T-helper 2 cell treated with Interferon-gamma antibody and Interleukin-4, amounts not matched to agents 5 μg/mL and 100 μg/mL, for 36 hours (primary cell): Measurements from ENCODE around the gene ATP5MC2.
A peak's percentile ranks its signal among the peaks of the same experiment; 100 is the strongest.
"Not testable (repeated sequence)": the region's sequence is repeated elsewhere in the genome, so short reads cannot be mapped to it uniquely, and the experiment has no call there.

Source experiments
- DNase-seq: peaks from one replicate; pipeline ENCODE4 v3.0.0; 2021; ENCODE audit warnings: low spot score
- H3K27ac Mint-ChIP-seq: one replicate; pipeline ENCODE4 v1.8.0; 2021; ENCODE audit warnings: mild to moderate bottlenecking, mixed read lengths
- H3K27me3 Mint-ChIP-seq: one replicate; pipeline ENCODE4 v1.8.0; 2021; ENCODE audit warnings: low read depth, mixed read lengths
- H3K36me3 Mint-ChIP-seq: one replicate; pipeline ENCODE4 v1.8.0; 2021; ENCODE audit warnings: low read depth, mixed read lengths
- H3K4me1 Mint-ChIP-seq: one replicate; pipeline ENCODE4 v1.8.0; 2021; ENCODE audit warnings: low read depth, mixed read lengths
- H3K4me3 Mint-ChIP-seq: one replicate; pipeline ENCODE4 v1.8.0; 2022; ENCODE audit warnings: mild to moderate bottlenecking, moderate library complexity, mixed read lengths
- H3K9me3 Mint-ChIP-seq: one replicate; pipeline ENCODE4 v1.8.0; 2021; ENCODE audit warnings: mixed read lengths

Gene ATP5MC2

DNA sequence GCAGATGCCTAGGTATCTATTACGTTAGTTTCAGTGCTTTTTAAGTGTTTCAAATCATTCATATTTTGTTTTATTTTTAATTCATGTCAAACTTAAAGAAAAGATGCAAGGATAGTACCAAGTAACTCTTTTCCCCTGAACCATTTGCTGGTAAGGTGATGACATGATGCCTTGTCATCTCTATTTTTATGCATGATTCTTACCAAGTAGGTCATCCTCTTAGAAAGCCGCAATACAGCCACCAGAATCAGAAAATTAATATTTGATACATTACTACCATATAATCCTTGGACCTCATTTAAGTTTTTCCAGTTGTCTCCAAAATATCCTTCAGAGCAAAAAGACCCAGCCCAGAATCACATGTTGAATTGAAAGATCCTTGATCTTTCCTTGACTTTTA, 22.3 kb downstream of the ATP5MC2 start:
- Mint-ChIP-seq H3K4me3 (no peak overlapping the region), H3K36me3 (no peaks in the 10 kb centered on the region), H3K4me1 (no peaks in the 10 kb centered on the region), H3K27ac (no peak overlapping the region), H3K27me3 (no peaks in the 10 kb centered on the region), H3K9me3 (no peaks in the 10 kb centered on the region)
- DNase-seq = no peak

DNA sequence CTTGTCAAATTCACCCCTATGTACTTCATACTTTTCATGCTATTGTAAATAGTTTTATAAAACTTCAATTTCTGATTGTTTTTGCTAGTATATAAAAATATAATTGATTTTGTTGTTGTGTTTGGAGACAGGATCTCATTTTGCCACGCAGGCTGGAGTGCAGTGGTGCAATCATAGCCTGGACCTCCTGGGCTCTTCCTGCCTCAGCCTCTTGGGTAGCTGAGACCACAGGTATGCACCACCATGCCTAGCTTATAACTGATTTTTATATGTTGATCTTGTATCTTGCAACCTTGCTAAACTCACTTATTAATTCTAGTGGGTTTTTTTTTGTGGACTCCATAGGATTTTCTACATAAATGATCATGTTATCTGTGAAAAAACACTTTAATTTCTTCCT, 23.5 kb downstream of the ATP5MC2 start:
- Mint-ChIP-seq H3K36me3 (no peaks in the 10 kb centered on the region), H3K27me3 (no peaks in the 10 kb centered on the region), H3K9me3 (no peaks in the 10 kb centered on the region), H3K4me1 (no peaks in the 10 kb centered on the region), H3K27ac (no peak overlapping the region), H3K4me3 (no peak overlapping the region)
- DNase-seq = no peak

DNA sequence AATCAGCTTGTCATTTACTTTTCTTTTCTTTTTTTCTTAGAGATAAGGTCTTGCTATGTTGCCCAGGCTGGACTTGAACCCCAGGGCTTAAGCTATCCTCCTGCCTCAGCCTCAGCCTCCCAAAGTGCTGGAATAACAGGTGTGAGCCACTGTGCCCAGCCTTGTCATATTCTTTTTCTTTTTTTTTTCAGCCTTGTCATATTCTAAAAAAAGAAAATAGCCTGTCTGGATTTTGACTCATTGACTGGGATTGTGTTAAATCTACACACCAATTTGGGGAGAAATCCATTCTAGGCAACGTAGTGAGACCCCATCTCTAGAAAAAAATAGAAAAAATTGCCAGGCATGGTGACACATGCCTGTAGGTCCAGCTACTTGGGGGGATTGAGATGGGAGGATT, 24.1 kb downstream of the ATP5MC2 start:
- DNase-seq = no peak
- Mint-ChIP-seq H3K27me3 (no peaks in the 10 kb centered on the region), H3K27ac (no peak overlapping the region)

GRCh38 chr12:53646300-53646699, 29.6 kb downstream of the ATP5MC2 start:
- not testable (repeated sequence) for H3K4me1 Mint-ChIP-seq, H3K9me3 Mint-ChIP-seq, H3K27me3 Mint-ChIP-seq, DNase-seq, H3K27ac Mint-ChIP-seq, H3K36me3 Mint-ChIP-seq, H3K4me3 Mint-ChIP-seq

More for the DNA sequence above, 24.1 kb downstream of the ATP5MC2 start:
- H3K9me3 Mint-ChIP-seq = no peaks in the 10 kb centered on the region
- no peak overlapping the region for H3K4me3 Mint-ChIP-seq
- no peaks in the 10 kb centered on the region for H3K36me3 Mint-ChIP-seq
- no peaks in the 10 kb centered on the region for H3K4me1 Mint-ChIP-seq

- Mint-ChIP-seq H3K36me3 (no peaks in the 10 kb centered on the region), H3K4me1 (no peaks in the 10 kb centered on the region), H3K27ac (no peak overlapping the region), H3K27me3 (no peaks in the 10 kb centered on the region), H3K9me3 (no peaks in the 10 kb centered on the region), H3K4me3 (no peak overlapping the region)
- no peak for DNase-seq
These were observed 30.7 kb downstream of the ATP5MC2 start for GRCh38 chr12:53645165-53645564.

DNA sequence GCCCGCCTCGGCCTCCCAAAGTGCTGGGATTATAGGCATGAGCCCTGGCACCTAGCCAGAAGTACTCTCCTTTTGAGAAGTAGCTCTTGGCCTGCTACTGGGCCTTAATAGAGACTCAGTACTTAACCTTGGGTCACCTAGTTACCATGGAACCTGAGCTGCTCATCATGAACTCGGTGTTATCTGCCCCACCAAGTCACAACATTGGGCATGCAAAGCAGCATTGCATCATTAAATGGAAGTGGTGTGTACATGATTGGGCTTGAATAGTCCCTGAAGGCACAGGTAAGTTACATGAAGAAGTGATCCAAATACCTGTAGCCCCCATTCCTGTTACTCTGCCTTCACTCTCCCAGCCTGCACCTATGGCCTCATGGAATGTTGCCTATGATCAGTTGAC, 31.8 kb downstream of the ATP5MC2 start:
- no peak for DNase-seq
- no peaks in the 10 kb centered on the region for H3K27me3 Mint-ChIP-seq
- no peaks in the 10 kb centered on the region for H3K9me3 Mint-ChIP-seq
- no peak overlapping the region for H3K4me3 Mint-ChIP-seq
- H3K36me3 Mint-ChIP-seq = no peaks in the 10 kb centered on the region
- H3K27ac Mint-ChIP-seq = no peak overlapping the region
- H3K4me1 Mint-ChIP-seq = no peaks in the 10 kb centered on the region

GRCh38 chr12:53643232-53643979, 32.5 kb downstream of the ATP5MC2 start:
- Mint-ChIP-seq H3K27ac (no peak overlapping the region), H3K4me1 (no peaks in the 10 kb centered on the region), H3K4me3 (no peak overlapping the region), H3K9me3 (no peaks in the 10 kb centered on the region), H3K36me3 (no peaks in the 10 kb centered on the region), H3K27me3 (no peaks in the 10 kb centered on the region)
- no peak for DNase-seq

GRCh38 chr12:53638057-53638456, 37.8 kb downstream of the ATP5MC2 start:
- no peak for DNase-seq
- Mint-ChIP-seq H3K9me3 (no peaks in the 10 kb centered on the region), H3K36me3 (no peaks in the 10 kb centered on the region), H3K27me3 (no peaks in the 10 kb centered on the region), H3K27ac (no peak overlapping the region), H3K4me3 (no peak overlapping the region), H3K4me1 (no peaks in the 10 kb centered on the region)

DNA sequence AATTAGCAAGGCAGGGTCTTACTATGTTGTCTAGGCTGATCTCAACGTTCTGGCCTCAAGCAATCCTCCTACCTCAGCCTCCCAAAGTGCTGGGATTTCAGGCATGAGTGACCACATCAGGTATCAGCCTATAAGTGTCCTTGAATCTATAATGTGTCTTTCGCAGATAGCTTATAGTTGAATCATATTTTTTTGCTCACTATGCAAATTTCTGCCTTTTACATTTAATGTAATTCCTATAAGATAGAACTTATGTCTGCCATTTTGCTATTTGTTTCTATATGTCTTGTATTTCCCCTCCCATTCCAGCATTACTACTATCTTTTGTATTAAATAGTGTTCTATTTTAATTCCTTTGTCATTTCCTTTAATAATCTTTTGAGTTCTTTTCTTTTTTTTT, 39.2 kb downstream of the ATP5MC2 start:
- DNase-seq = no peak
- Mint-ChIP-seq H3K4me1 (no peaks in the 10 kb centered on the region), H3K27ac (no peak overlapping the region), H3K36me3 (no peaks in the 10 kb centered on the region), H3K4me3 (no peak overlapping the region), H3K27me3 (no peaks in the 10 kb centered on the region), H3K9me3 (no peaks in the 10 kb centered on the region)

- DNase-seq, H3K4me1 Mint-ChIP-seq, H3K4me3 Mint-ChIP-seq, H3K27me3 Mint-ChIP-seq, H3K36me3 Mint-ChIP-seq, H3K27ac Mint-ChIP-seq, H3K9me3 Mint-ChIP-seq: not testable (repeated sequence)
These were observed 40.2 kb downstream of the ATP5MC2 start for GRCh38 chr12:53635708-53636107.

DNA sequence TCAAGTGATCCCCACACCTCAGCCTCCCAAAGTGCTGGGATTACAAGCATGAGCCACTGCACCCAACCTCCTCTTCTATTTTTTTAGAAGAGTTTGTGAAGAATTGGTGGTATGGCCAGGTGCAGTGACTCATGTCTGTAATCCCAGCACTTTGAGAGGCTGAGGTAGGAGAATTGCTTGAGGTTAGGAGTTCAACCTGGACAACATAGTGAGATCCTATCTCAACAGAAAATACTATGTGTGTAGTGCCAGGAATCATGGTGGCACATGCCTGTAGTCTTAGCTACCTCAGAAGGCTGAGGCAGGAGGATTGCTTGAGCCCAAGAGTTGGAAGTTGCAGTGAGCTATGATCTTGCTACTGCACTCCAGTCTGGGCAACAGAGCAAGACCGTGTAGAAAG, 44.2 kb downstream of the ATP5MC2 start:
- Mint-ChIP-seq H3K27me3 (no peaks in the 10 kb centered on the region), H3K4me1 (peaks cover 4% of the 10 kb centered on the region), H3K36me3 (no peaks in the 10 kb centered on the region), H3K9me3 (no peaks in the 10 kb centered on the region), H3K4me3 (no peak overlapping the region), H3K27ac (no peak overlapping the region)
- DNase-seq = no peak

DNA sequence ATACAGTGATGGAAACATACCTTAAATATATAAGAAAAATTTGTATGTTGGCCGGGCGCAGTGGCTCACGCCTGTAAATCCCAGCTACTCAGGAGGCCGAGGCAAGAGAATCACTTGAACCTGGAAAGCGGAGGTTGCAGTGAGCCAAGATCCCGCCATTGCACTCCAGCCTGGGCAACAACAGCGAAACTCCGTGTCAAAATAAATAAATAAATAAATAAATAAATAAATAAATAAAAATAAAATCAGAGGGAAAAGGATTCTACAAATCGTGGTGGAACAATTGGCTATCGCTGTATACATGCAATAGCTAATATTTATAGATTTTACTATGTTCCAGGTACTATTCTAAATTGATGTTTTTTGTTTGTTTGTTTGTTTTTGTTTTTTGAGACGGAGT, 48.0 kb downstream of the ATP5MC2 start:
- H3K4me1 Mint-ChIP-seq = peaks cover 26% of the 10 kb centered on the region
- H3K9me3 Mint-ChIP-seq = no peaks in the 10 kb centered on the region
- no peak overlapping the region for H3K27ac Mint-ChIP-seq
- no peak for DNase-seq
- H3K36me3 Mint-ChIP-seq = peaks cover 2% of the 10 kb centered on the region
- H3K27me3 Mint-ChIP-seq = no peaks in the 10 kb centered on the region
- no peak overlapping the region for H3K4me3 Mint-ChIP-seq

DNA sequence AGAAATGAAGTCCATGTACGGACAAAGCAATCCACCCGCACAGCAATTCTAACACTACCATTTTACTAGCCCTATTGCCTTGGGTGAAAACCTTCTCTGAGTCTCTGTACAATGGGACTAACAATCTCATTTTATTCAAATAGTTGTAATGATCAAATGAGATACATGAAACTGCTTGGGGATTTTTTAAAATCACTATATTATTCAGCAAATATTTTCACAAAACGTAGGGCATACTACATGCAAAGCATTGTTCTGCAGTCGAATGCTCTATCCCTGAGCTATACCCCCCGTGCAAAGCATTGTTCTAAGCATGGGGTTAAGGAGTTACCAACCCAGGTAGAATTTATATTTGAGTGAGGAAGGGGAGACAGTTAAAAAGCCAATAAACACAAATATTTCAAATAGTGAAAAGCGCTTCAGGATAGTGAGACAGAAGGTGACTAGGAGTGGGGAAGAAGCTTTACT, 49.1 kb downstream of the ATP5MC2 start:
- no peaks in the 10 kb centered on the region for H3K27me3 Mint-ChIP-seq
- no peak for DNase-seq
- peaks cover 2% of the 10 kb centered on the region for H3K36me3 Mint-ChIP-seq
- H3K4me3 Mint-ChIP-seq = peak overlapping the region; percentile 99
- H3K27ac Mint-ChIP-seq = peak overlapping the region; percentile 89
- peaks cover 27% of the 10 kb centered on the region for H3K4me1 Mint-ChIP-seq
- H3K9me3 Mint-ChIP-seq = no peaks in the 10 kb centered on the region

- peak; percentile 96 for DNase-seq
- Mint-ChIP-seq H3K27ac (peak within 1 kb of the TSS; percentile 89), H3K27me3 (no peaks in the 10 kb centered on the region), H3K9me3 (no peaks in the 10 kb centered on the region), H3K4me1 (peaks cover 28% of the 10 kb centered on the region), H3K4me3 (peak within 1 kb of the TSS; percentile 99), H3K36me3 (peaks cover 4% of the 10 kb centered on the region)
These were observed 49.8 kb downstream of the ATP5MC2 start, which contains the start of gene ATF7 for GRCh38 chr12:53625946-53626701. ATF7 (minus strand) TSS chr12:53626382; CDS start chr12:53601000, 25,382 bp downstream.
